HG03432 (cell line): ENCODE measurements around the gene CLEC4F.

Source experiments
- ATAC-seq: cut with Tn5 transposase; IDR thresholded peaks from one replicate; pipeline ENCODE4 v1.9.1; 2021; ENCODE audit warnings: mild to moderate bottlenecking, moderate library complexity; ENCODE audit not compliant: unreplicated experiment

CLEC4F gene

GRCh38 chr2:70820499-70820898 lies at the start of gene CLEC4F:
TSS of gene CLEC4F (minus strand) at chr2:70820599. CDS start at chr2:70820523, 76 bp downstream.
- no peak for ATAC-seq

- no peak for ATAC-seq
Observed at GRCh38 chr2:70868970-70869369, 48.6 kb upstream of the CLEC4F start.

- ATAC-seq: peak; percentile 75
Observed at GRCh38 chr2:70861777-70862625, 41.6 kb upstream of the CLEC4F start.

GRCh38 chr2:70855667-70856066 lies 35.3 kb upstream of the CLEC4F start:
- ATAC-seq: no peak

GRCh38 chr2:70854411-70854810 lies 34.0 kb upstream of the CLEC4F start:
- ATAC-seq: no peak

GRCh38 chr2:70852824-70853223 lies 32.4 kb upstream of the CLEC4F start:
- ATAC-seq: no peak

GRCh38 chr2:70851704-70852103 lies 31.3 kb upstream of the CLEC4F start:
- ATAC-seq: peak; percentile 93

GRCh38 chr2:70850925-70851324 lies 30.5 kb upstream of the CLEC4F start:
- no peak for ATAC-seq

- ATAC-seq: no peak
Observed at GRCh38 chr2:70842401-70842800, 22.0 kb upstream of the CLEC4F start.

- no peak for ATAC-seq
Observed at GRCh38 chr2:70837980-70838925, 17.9 kb upstream of the CLEC4F start.

- no peak for ATAC-seq
Observed at GRCh38 chr2:70835643-70836042, 15.2 kb upstream of the CLEC4F start, which contains the start of gene CD207. TSS of gene CD207 (minus strand) at chr2:70835816. CDS start at chr2:70835776, 40 bp downstream.

GRCh38 chr2:70834881-70835280 lies 14.5 kb upstream of the CLEC4F start:
- ATAC-seq: no peak

GRCh38 chr2:70834106-70834505 lies 13.7 kb upstream of the CLEC4F start:
- ATAC-seq: no peak

- ATAC-seq: no peak
Observed at GRCh38 chr2:70833246-70833645, 12.8 kb upstream of the CLEC4F start.

GRCh38 chr2:70832386-70832785 lies 12.0 kb upstream of the CLEC4F start:
- no peak for ATAC-seq

GRCh38 chr2:70831861-70832260 lies 11.5 kb upstream of the CLEC4F start:
- ATAC-seq: no peak

GRCh38 chr2:70830366-70830765 lies 10.0 kb upstream of the CLEC4F start:
- ATAC-seq: no peak

- no peak for ATAC-seq
Observed at GRCh38 chr2:70829916-70830315, 9.5 kb upstream of the CLEC4F start.

- ATAC-seq: no peak
Observed at GRCh38 chr2:70828914-70829824, 8.8 kb upstream of the CLEC4F start.

- no peak for ATAC-seq
Observed at GRCh38 chr2:70828115-70828514, 7.7 kb upstream of the CLEC4F start.

GRCh38 chr2:70827388-70827787 lies 7.0 kb upstream of the CLEC4F start:
- no peak for ATAC-seq
